HCT116 (cell line): Measurements from ENCODE around the gene SPAG6. TPM values are rescaled to one million over a fixed set of nuclear protein-coding genes. Genes with fewer than 3 reads are reported as not detected.

ENCODE experiments used
- ATAC-seq: fragments of 200-7000 bp; cut with Tn5 transposase; 2 replicates; pipeline ENCODE4 v1.9.1; 2020; ENCODE audit warnings: mild to moderate bottlenecking, moderate library complexity
- BruUV-seq: library from RNA; stranded (reverse); fragments of 400-500 nt; replicated peaks from 2 replicates; lab custom pipeline; 2021; lab: Mats Ljungman, UMichigan
- CTCF ChIA-PET: fragments of 300-600 bp; sonication (Branson Sonifier 250); formaldehyde crosslinking; loops from one replicate; lab custom pipeline; 2021; ENCODE audit warnings: antibody characterized with exemption; lab: Charles Lee
- POLR2A ChIA-PET: fragments of 300-600, 350-600 bp; sonication (Branson Sonifier 250); formaldehyde crosslinking; loops from one replicate; lab custom pipeline; 2021; ENCODE audit warnings: antibody characterized with exemption; lab: Charles Lee
- RAD21 ChIA-PET, 2 experiments: fragments of 300-600 bp; sonication (Branson Sonifier 250); formaldehyde crosslinking; loops; one replicate each; lab custom pipeline; 2023; ENCODE audit warnings: low total read pairs in 2 of 2; ENCODE audit not compliant: uncharacterized antibody in 2 of 2, unreplicated experiment in 2 of 2, low non-redundant PET in 1 of 2; lab: Charles Lee
- DNase-seq: peaks from one replicate; pipeline ENCODE4 v3.0.0-alpha.2; 2010; ENCODE audit warnings: low read depth, low spot score
- H2AFZ ChIP-seq: fragments of 200-600 bp; shearing (Covaris generic), sonication (generic); 2 replicates; pipeline ENCODE4 v1.6.1; 2017; ENCODE audit warnings: low read depth, mixed run types, mixed read lengths, antibody characterized with exemption, low read length; ENCODE audit not compliant: poor library complexity, severe bottlenecking
- H3K27ac ChIP-seq: 2 replicates; pipeline ENCODE4 v1.5.1; 2012; ENCODE audit warnings: low read depth, low read length
- H3K27me3 ChIP-seq: fragments of 200-600 bp; sonication (generic); 2 replicates; pipeline ENCODE4 v1.6.1; 2016; ENCODE audit warnings: mixed run types, low read length, mixed read lengths; ENCODE audit not compliant: insufficient read depth
- H3K36me3 ChIP-seq, 2 experiments: fragments of 200-500 bp in 1 of 2; fragments of 200-600 bp in 1 of 2; sonication (Bioruptor generic) in 1 of 2; sonication (generic) in 1 of 2; 2 replicates each; pipeline versions ENCODE4 v1.5.1 to v1.6.1; 2014 to 2016; ENCODE audit warnings: low read length in 2 of 2, inconsistent platforms in 1 of 2, mixed read lengths in 1 of 2, mixed run types in 1 of 2; ENCODE audit not compliant: insufficient read depth in 2 of 2, control insufficient read depth in 1 of 2
- H3K4me1 ChIP-seq, 2 experiments: fragments of 200-600 bp in 1 of 2; sonication (generic) in 1 of 2; 2 replicates each; pipeline versions ENCODE4 v1.5.1 to v1.6.1; 2012 to 2017; ENCODE audit warnings: low read length in 2 of 2, inconsistent platforms in 1 of 2, mild to moderate bottlenecking in 1 of 2, mixed read lengths in 1 of 2, mixed run types in 1 of 2, moderate library complexity in 1 of 2; ENCODE audit not compliant: insufficient read depth in 2 of 2, control insufficient read depth in 1 of 2
- H3K4me2 ChIP-seq: fragments of 200-600 bp; sonication (generic); 2 replicates; pipeline ENCODE4 v1.6.1; 2017; ENCODE audit warnings: mixed run types, low read length, mixed read lengths
- H3K4me3 ChIP-seq, 2 experiments: fragments of 200-600 bp in 1 of 2; sonication (generic) in 1 of 2; replicated peaks in 1 of 2; 2 replicates each; pipeline ENCODE4 v1.5.1; 2011 to 2016; ENCODE audit warnings: low read length in 2 of 2, control low read depth in 1 of 2, low read depth in 1 of 2, mild to moderate bottlenecking in 1 of 2, mixed read lengths in 1 of 2, mixed run types in 1 of 2
- H3K79me2 ChIP-seq: fragments of 200-600 bp; sonication (generic); 2 replicates; pipeline ENCODE4 v1.6.1; 2017; ENCODE audit warnings: mild to moderate bottlenecking, mixed run types, low read length, moderate library complexity, mixed read lengths; ENCODE audit not compliant: insufficient read depth
- H3K9ac ChIP-seq: fragments of 200-600 bp; sonication (generic); 2 replicates; pipeline ENCODE4 v1.6.1; 2016; ENCODE audit warnings: low read length, mixed read lengths
- H3K9me2 ChIP-seq: fragments of 200-600 bp; sonication (generic), shearing (Covaris generic); 2 replicates; pipeline ENCODE4 v1.6.1; 2017; ENCODE audit warnings: mixed run types, mild to moderate bottlenecking, moderate library complexity; ENCODE audit not compliant: insufficient read depth
- H3K9me3 ChIP-seq, 2 experiments: fragments of 200-500 bp in 1 of 2; fragments of 200-600 bp in 1 of 2; sonication (Bioruptor generic) in 1 of 2; sonication (generic) in 1 of 2; 2 replicates each; pipeline ENCODE4 v1.6.1; 2014 to 2017; ENCODE audit warnings: low read length in 2 of 2, mixed read lengths in 2 of 2, inconsistent platforms in 1 of 2, low read depth in 1 of 2, mild to moderate bottlenecking in 1 of 2, mixed run types in 1 of 2, moderate library complexity in 1 of 2; ENCODE audit not compliant: control insufficient read depth in 1 of 2, insufficient read depth in 1 of 2
- H4K20me1 ChIP-seq: fragments of 200-600 bp; sonication (generic), shearing (Covaris generic); 2 replicates; pipeline ENCODE4 v1.6.1; 2017; ENCODE audit warnings: mixed run types, mild to moderate bottlenecking, moderate library complexity; ENCODE audit not compliant: insufficient read depth
- CEBPB ChIP-seq: IDR thresholded peaks from 2 replicates; pipeline ENCODE4 v1.6.1; 2012; ENCODE audit warnings: low read depth
- EGR1 ChIP-seq: IDR thresholded peaks from 2 replicates; pipeline ENCODE4 v1.6.1; 2012; ENCODE audit warnings: low read depth
- EZH2 ChIP-seq: fragments of 200-600 bp; sonication (generic); IDR thresholded peaks from 2 replicates; pipeline ENCODE4 v1.6.1; 2017; ENCODE audit warnings: antibody characterized with exemption, mixed run types
- POLR2AphosphoS5 ChIP-seq: IDR thresholded peaks from 2 replicates; pipeline ENCODE4 v1.6.1; 2011; ENCODE audit warnings: mild to moderate bottlenecking, low read depth, low read length, moderate library complexity
- RAD21 ChIP-seq: IDR thresholded peaks from 2 replicates; pipeline ENCODE4 v1.6.1; 2012; ENCODE audit warnings: low read depth, mild to moderate bottlenecking
- SIN3A ChIP-seq: IDR thresholded peaks from 2 replicates; pipeline ENCODE4 v1.6.1; 2012; ENCODE audit warnings: low read depth
- ZNF274 ChIP-seq: fragments of 200-500 bp; sonication (Bioruptor generic); IDR thresholded peaks from 2 replicates; pipeline ENCODE4 v1.6.1; 2014; ENCODE audit warnings: mild to moderate bottlenecking, low read depth, low read length, inconsistent platforms
- intact Hi-C: fragments of 100-400 bp; cut with micrococcal nuclease; formaldehyde crosslinking; loops from 2 replicates; pipeline ENCODE4 v1.10.0; 2022
- total RNA-seq: library from RNA; stranded (reverse); gene quantifications from one replicate; pipeline ENCODE4 v1.2.1, GENCODE V29; 2021; ENCODE audit not compliant: unreplicated experiment

The SPAG6 gene
- total RNA-seq, 1 experiment from 2014 or later, result not detected

GRCh38 chr10:22435650-22436049 is 90.4 kb downstream of the SPAG6 start:
- Histone ChIP-seq H3K27ac (no peak overlapping the region), H3K79me2 (peaks cover 5% of the 10 kb centered on the region), H3K36me3 (no peaks in the 10 kb centered on the region), H3K4me3 (no peak overlapping the region), H3K4me2 (no peak overlapping the region), H2AFZ (no peak overlapping the region), H3K9me2 (no peaks in the 10 kb centered on the region), H4K20me1 (no peaks in the 10 kb centered on the region), H3K9me3 (no peaks in the 10 kb centered on the region), H3K4me1 (peaks cover 28 to 62% of the 10 kb centered on the region in 2 experiments), H3K27me3 (no peaks in the 10 kb centered on the region), H3K9ac (no peak overlapping the region)
- ChIA-PET POLR2A (interaction anchor here (1.6 to 1.8 kb wide), 2 partner anchors 13 to 18 kb away, joined by 4 to 5 read pairs; no protein-coding TSS in a partner anchor), CTCF (no interaction called here), RAD21 (no interaction called here)
- no peak for DNase-seq
- intact Hi-C loops, result loop anchor here (5.0 to 10.0 kb wide), 2 partner anchors 552 to 629 kb away; no protein-coding TSS in a partner anchor
- ATAC-seq, result no peak
- no peak for TF ChIP-seq CEBPB
- no peak for TF ChIP-seq EZH2
- TF ChIP-seq SIN3A, result no peak
- no TSS peak for BruUV-seq

- Histone ChIP-seq H3K4me2 (peak overlapping the region; percentile 85), H3K79me2 (peaks cover 5% of the 10 kb centered on the region), H3K27me3 (no peaks in the 10 kb centered on the region), H3K27ac (peak overlapping the region; percentile 91), H3K4me3 (peak overlapping the region; percentile 60 to 71), H4K20me1 (no peaks in the 10 kb centered on the region), H3K36me3 (no peaks in the 10 kb centered on the region), H3K9me3 (no peaks in the 10 kb centered on the region), H2AFZ (no peak overlapping the region), H3K9me2 (no peaks in the 10 kb centered on the region), H3K4me1 (peaks cover 25 to 55% of the 10 kb centered on the region in 2 experiments), H3K9ac (peak overlapping the region; percentile 70)
- TF ChIP-seq POLR2AphosphoS5 (no peak), ZNF274 (no peak), RAD21 (no peak), EGR1 (0 out of 2 replicates have a peak, but pooled peaks have one; percentile 18), CEBPB (0 out of 2 replicates have a peak, but pooled peaks have one; percentile 16), SIN3A (no peak)
- intact Hi-C loops, result loop anchor here (5.0 to 10.0 kb wide), 2 partner anchors 551 to 628 kb away; no protein-coding TSS in a partner anchor
- DNase-seq (no peak), ATAC-seq (peak; percentile 67)
- BruUV-seq, result TSS peak; percentile 92
- RAD21 ChIA-PET, result interaction anchor here in 1 of 2 experiments (0.6 to 0.9 kb wide), 2 partner anchors 9 to 262 kb away, joined by 3 to 4 read pairs; no protein-coding TSS in a partner anchor
- CTCF ChIA-PET, result interaction anchor here (1.2 kb wide), 1 partner anchor 18 kb away, joined by 3 read pairs; no protein-coding TSS in a partner anchor
- POLR2A ChIA-PET, result interaction anchor here (0.5 to 1.9 kb wide), 9 partner anchors 9 to 1066 kb away, joined by 3 to 5 read pairs (median 4); partner anchors contain the start of gene COMMD3
These were observed 91.2 kb downstream of the SPAG6 start for GRCh38 chr10:22436526-22436892.
